NCI-H82 (cell line): ENCODE results near the gene UBXN7.
"Not testable (repeated sequence)": the region's sequence is repeated elsewhere in the genome, so short reads cannot be mapped to it uniquely, and the experiment has no call there.

Experiments used
- DNase-seq: peaks from one replicate; lab custom pipeline; 2025; lab: John Stamatoyannopoulos, UW

Gene UBXN7

GRCh38 chr3:196432137-196432879 lies at the start of gene UBXN7:
TSS of gene UBXN7 (minus strand) at chr3:196432427. CDS start at chr3:196432399, 28 bp downstream.
- peak; percentile 98 for DNase-seq

GRCh38 chr3:196477678-196478077 lies 45.5 kb upstream of the UBXN7 start:
- no peak for DNase-seq

- no peak for DNase-seq
These were observed 40.1 kb upstream of the UBXN7 start for GRCh38 chr3:196472286-196472685.

GRCh38 chr3:196471551-196471950 lies 39.3 kb upstream of the UBXN7 start:
- no peak for DNase-seq

- not testable (repeated sequence) for DNase-seq
These were observed 38.0 kb upstream of the UBXN7 start for GRCh38 chr3:196470182-196470581.

GRCh38 chr3:196463804-196464203 lies 31.6 kb upstream of the UBXN7 start:
- DNase-seq, result no peak

- DNase-seq, result no peak
These were observed 31.2 kb upstream of the UBXN7 start for GRCh38 chr3:196463478-196463756.

GRCh38 chr3:196462680-196463477 lies 30.7 kb upstream of the UBXN7 start:
- DNase-seq, result not testable (repeated sequence)

GRCh38 chr3:196458063-196458462 lies 25.8 kb upstream of the UBXN7 start:
- DNase-seq, result no peak

- not testable (repeated sequence) for DNase-seq
These were observed 25.2 kb upstream of the UBXN7 start for GRCh38 chr3:196457470-196457869.

GRCh38 chr3:196454935-196455334 lies 22.7 kb upstream of the UBXN7 start:
- no peak for DNase-seq

GRCh38 chr3:196445391-196445790 lies 13.2 kb upstream of the UBXN7 start:
- DNase-seq, result not testable (repeated sequence)

- no peak for DNase-seq
These were observed 12.3 kb upstream of the UBXN7 start for GRCh38 chr3:196444500-196444894.

- no peak for DNase-seq
These were observed 8.5 kb upstream of the UBXN7 start for GRCh38 chr3:196440696-196441095.

- no peak for DNase-seq
These were observed 7.9 kb upstream of the UBXN7 start for GRCh38 chr3:196440041-196440537.

GRCh38 chr3:196431181-196432136 lies 768 bp downstream of the UBXN7 start:
- DNase-seq, result peak; percentile 65

- no peak for DNase-seq
These were observed 4.2 kb downstream of the UBXN7 start for GRCh38 chr3:196428041-196428440.

- not testable (repeated sequence) for DNase-seq
These were observed 7.8 kb downstream of the UBXN7 start for GRCh38 chr3:196424421-196424820.

GRCh38 chr3:196423044-196423781 lies 9.0 kb downstream of the UBXN7 start:
- DNase-seq, result peak; percentile 86

GRCh38 chr3:196421668-196422067 lies 10.6 kb downstream of the UBXN7 start:
- not testable (repeated sequence) for DNase-seq

GRCh38 chr3:196419386-196419785 lies 12.8 kb downstream of the UBXN7 start:
- peak; percentile 28 for DNase-seq
